ENCODE measurements around the gene COG1. TPM values are rescaled to one million over a fixed set of nuclear protein-coding genes. Genes with fewer than 3 reads are reported as not detected.

Gene COG1
- polyA plus RNA-seq, 3 donors: 5.1 to 24.4 (median 8.0) TPM

- intact Hi-C loops (cut with micrococcal nuclease): no loop called here
- Histone ChIP-seq H3K4me1 (ENCODE audit: control insufficient read depth in 1 of 2, insufficient read depth in 2 of 2, low read length in 2 of 2) (peaks cover 51 to 69% of the 10 kb centered on the region in 2 donors), H3K36me3 (replicated peaks in 1 of 2; ENCODE audit: control insufficient read depth in 1 of 2, insufficient read depth in 2 of 2, low read length in 2 of 2) (peaks cover 0 to 8% of the 10 kb centered on the region in 2 donors), H3K4me2 (replicated peaks; ENCODE audit: extremely low read depth, low read length, poor library complexity, severe bottlenecking) (no peak overlapping the region), H3K79me2 (ENCODE audit: insufficient read depth, low read length) (peaks cover 91% of the 10 kb centered on the region), H3K27ac (ENCODE audit: low read depth in 1 of 2, low read length in 2 of 2) (peak overlapping the region in 1 of 2 donors; percentile 56), H2AFZ (ENCODE audit: insufficient read depth, low read depth, low read length, poor library complexity, severe bottlenecking) (no peak overlapping the region), H3K27me3 (ENCODE audit: control insufficient read depth in 2 of 2, insufficient read depth in 2 of 2, low read length in 2 of 2) (no peaks in the 10 kb centered on the region), H3K9me3 (replicated peaks in 1 of 2; ENCODE audit: control insufficient read depth in 1 of 2, insufficient read depth in 1 of 2, low read length in 2 of 2) (no peaks in the 10 kb centered on the region), H3K4me3 (replicated peaks in 1 of 3; ENCODE audit: low read depth in 2 of 3, low read length in 3 of 3) (no peak overlapping the region), H3K9ac (ENCODE audit: insufficient read depth, low read length, poor library complexity, severe bottlenecking) (no peak overlapping the region), H4K20me1 (ENCODE audit: insufficient read depth, low read length) (peaks cover 70% of the 10 kb centered on the region)
- no peaks in the 10 kb centered on the region for H3K27me3 Mint-ChIP-seq (ENCODE audit: low read depth in 3 of 3)
- peaks cover 73% of the 10 kb centered on the region for H3K4me1 Mint-ChIP-seq
- no CpG with 5 or more reads among the region's 2 CpGs for WGBS (ENCODE audit: insufficient coverage)
- peaks cover 8 to 12% of the 10 kb centered on the region in 2 donors for H3K36me3 Mint-ChIP-seq
- peak; percentile 21 to 41 (median 27) for DNase-seq
- H3K9me3 Mint-ChIP-seq: no peaks in the 10 kb centered on the region
- H3K27ac Mint-ChIP-seq: peak overlapping the region; percentile 25 to 80 (median 39)
- peak overlapping the region in 1 of 2 donors; percentile 14 for H3K4me3 Mint-ChIP-seq
- TF ChIP-seq CTCF (IDR thresholded peaks at IDR 0.05): no peak
Observed at GRCh38 chr17:73228748-73229236, 35.9 kb downstream of the COG1 start.

- H3K36me3 Mint-ChIP-seq: peaks cover 8 to 13% of the 10 kb centered on the region in 2 donors
- intact Hi-C loops (cut with micrococcal nuclease): loop anchor here in 1 of 2 donors (5.0 kb wide), 1 partner anchor 38 kb away; the partner anchor contains the start of gene COG1
- TF ChIP-seq CTCF (IDR thresholded peaks at IDR 0.05): no peak
- no peak for DNase-seq
- WGBS (ENCODE audit: insufficient coverage): no CpG with 5 or more reads among the region's 6 CpGs
- Histone ChIP-seq H4K20me1 (ENCODE audit: insufficient read depth, low read length) (peaks cover 58% of the 10 kb centered on the region), H3K27ac (ENCODE audit: low read depth in 1 of 2, low read length in 2 of 2) (no peak overlapping the region), H2AFZ (ENCODE audit: insufficient read depth, low read depth, low read length, poor library complexity, severe bottlenecking) (no peak overlapping the region), H3K9ac (ENCODE audit: insufficient read depth, low read length, poor library complexity, severe bottlenecking) (no peak overlapping the region), H3K4me3 (replicated peaks in 1 of 3; ENCODE audit: low read depth in 2 of 3, low read length in 3 of 3) (no peak overlapping the region), H3K36me3 (replicated peaks in 1 of 2; ENCODE audit: control insufficient read depth in 1 of 2, insufficient read depth in 2 of 2, low read length in 2 of 2) (peaks cover under 1 to 9% of the 10 kb centered on the region in 2 donors), H3K4me1 (ENCODE audit: control insufficient read depth in 1 of 2, insufficient read depth in 2 of 2, low read length in 2 of 2) (peaks cover 44 to 63% of the 10 kb centered on the region in 2 donors), H3K79me2 (ENCODE audit: insufficient read depth, low read length) (peaks cover 79% of the 10 kb centered on the region), H3K27me3 (ENCODE audit: control insufficient read depth in 2 of 2, insufficient read depth in 2 of 2, low read length in 2 of 2) (no peaks in the 10 kb centered on the region), H3K9me3 (replicated peaks in 1 of 2; ENCODE audit: control insufficient read depth in 1 of 2, insufficient read depth in 1 of 2, low read length in 2 of 2) (no peaks in the 10 kb centered on the region), H3K4me2 (replicated peaks; ENCODE audit: extremely low read depth, low read length, poor library complexity, severe bottlenecking) (no peak overlapping the region)
- H3K27ac Mint-ChIP-seq: peak overlapping the region in 1 of 7 donors; percentile 8
- no peaks in the 10 kb centered on the region for H3K9me3 Mint-ChIP-seq
- no peak overlapping the region for H3K4me3 Mint-ChIP-seq
- H3K27me3 Mint-ChIP-seq (ENCODE audit: low read depth in 3 of 3): no peaks in the 10 kb centered on the region
- H3K4me1 Mint-ChIP-seq: peaks cover 64% of the 10 kb centered on the region
Observed at GRCh38 chr17:73230088-73230487, 37.2 kb downstream of the COG1 start.
